Esophagus muscularis mucosa (tissue), 4 donors: ENCODE results near the gene UTF1. TPM values are rescaled to one million over a fixed set of nuclear protein-coding genes. Genes with fewer than 3 reads are reported as not detected.

Experiments
- DNase-seq: peaks from one replicate; pipeline ENCODE4 v3.0.0-alpha.2; 2017; ENCODE audit errors: extremely low spot score
- H3K27ac ChIP-seq, 4 donors: fragments of 200-600 bp; sonication (generic); replicated peaks in 1 of 4; 1 replicate in 3 of 4; 2 replicates in 1 of 4; pipeline ENCODE4 v1.5.1; 2016 to 2019; ENCODE audit warnings: mild to moderate bottlenecking in 1 of 4
- H3K27me3 ChIP-seq, 4 donors: fragments of 200-600 bp; sonication (generic); one replicate each; pipeline versions ENCODE4 v1.5.1 to v1.6.0; 2016 to 2019
- H3K36me3 ChIP-seq, 4 donors: fragments of 200-600 bp; sonication (generic); one replicate each; pipeline ENCODE4 v1.5.1; 2016 to 2019
- H3K4me1 ChIP-seq, 4 donors: fragments of 200-600 bp; sonication (generic); one replicate each; pipeline ENCODE4 v1.5.1; 2016 to 2019
- H3K4me3 ChIP-seq, 4 donors: fragments of 200-600 bp; sonication (generic); 1 replicate in 2 of 4; 2 replicates in 2 of 4; pipeline ENCODE4 v1.5.1; 2016 to 2019; ENCODE audit warnings: mild to moderate bottlenecking in 4 of 4, moderate library complexity in 1 of 4
- H3K9me3 ChIP-seq, 4 donors: fragments of 200-600 bp; sonication (generic); 1 replicate in 3 of 4; 2 replicates in 1 of 4; pipeline ENCODE4 v1.5.1; 2016 to 2019
- EP300 ChIP-seq: sonication (generic); formaldehyde crosslinking; IDR thresholded peaks from one replicate; pipeline ENCODE4 v1.6.1; 2017; ENCODE audit warnings: antibody characterized with exemption
- POLR2A ChIP-seq: fragments of 450-650 bp; IDR thresholded peaks from one replicate; pipeline ENCODE4 v1.6.1; 2017; ENCODE audit warnings: antibody characterized with exemption, moderate library complexity, mild to moderate bottlenecking, low read depth
- POLR2AphosphoS5 ChIP-seq, 2 donors: sonication (generic); formaldehyde crosslinking; IDR thresholded peaks; one replicate each; pipeline ENCODE4 v1.6.1; 2017; ENCODE audit warnings: antibody characterized with exemption in 2 of 2
- whole genome bisulfite sequencing: methylation state at CpG from one replicate; pipeline ENCODE4 v1.1.5; 2018; 5-methylcytosine and 5-hydroxymethylcytosine counted together
- intact Hi-C: fragments of 100-400 bp; cut with DNase I; formaldehyde crosslinking; loops from one replicate; pipeline ENCODE4 v1.15.1; 2023
- total RNA-seq, 4 donors: library from RNA; depleted of rRNA; stranded (reverse); fragments of >200 nt; gene quantifications; one replicate each; pipeline versions ENCODE4 v1.1.0 to v1.2.1, GENCODE V29; 2016
- TF ChIP-seq, protein P1 (sequence below), 3 experiments: fragments of 200-600 bp in 2 of 3; fragments of 450-650 bp in 1 of 3; sonication (generic) in 2 of 3; IDR thresholded peaks; one replicate each; pipeline ENCODE4 v1.5.1; 2017 to 2019; ENCODE audit warnings: antibody characterized with exemption in 3 of 3, mild to moderate bottlenecking in 2 of 3, moderate library complexity in 1 of 3

Gene UTF1
- total RNA-seq, 4 donors from 2014 or later: not detected

- Histone ChIP-seq H3K9me3 (no peaks in the 10 kb centered on the region), H3K27ac (no peak overlapping the region), H3K36me3 (peaks cover 50 to 74% (median 71%) of the 10 kb centered on the region in 4 donors), H3K4me1 (peaks cover 6 to 23% (median 18%) of the 10 kb centered on the region in 4 donors), H3K4me3 (no peak overlapping the region), H3K27me3 (peaks cover 0 to 24% (median 10%) of the 10 kb centered on the region in 4 donors)
- WGBS: 90% methylated on average over 9 of the region's 10 CpGs
- intact Hi-C loops: no loop called here
- DNase-seq: no peak
- TF ChIP-seq POLR2A: no peak
- TF ChIP-seq, protein P1, sequence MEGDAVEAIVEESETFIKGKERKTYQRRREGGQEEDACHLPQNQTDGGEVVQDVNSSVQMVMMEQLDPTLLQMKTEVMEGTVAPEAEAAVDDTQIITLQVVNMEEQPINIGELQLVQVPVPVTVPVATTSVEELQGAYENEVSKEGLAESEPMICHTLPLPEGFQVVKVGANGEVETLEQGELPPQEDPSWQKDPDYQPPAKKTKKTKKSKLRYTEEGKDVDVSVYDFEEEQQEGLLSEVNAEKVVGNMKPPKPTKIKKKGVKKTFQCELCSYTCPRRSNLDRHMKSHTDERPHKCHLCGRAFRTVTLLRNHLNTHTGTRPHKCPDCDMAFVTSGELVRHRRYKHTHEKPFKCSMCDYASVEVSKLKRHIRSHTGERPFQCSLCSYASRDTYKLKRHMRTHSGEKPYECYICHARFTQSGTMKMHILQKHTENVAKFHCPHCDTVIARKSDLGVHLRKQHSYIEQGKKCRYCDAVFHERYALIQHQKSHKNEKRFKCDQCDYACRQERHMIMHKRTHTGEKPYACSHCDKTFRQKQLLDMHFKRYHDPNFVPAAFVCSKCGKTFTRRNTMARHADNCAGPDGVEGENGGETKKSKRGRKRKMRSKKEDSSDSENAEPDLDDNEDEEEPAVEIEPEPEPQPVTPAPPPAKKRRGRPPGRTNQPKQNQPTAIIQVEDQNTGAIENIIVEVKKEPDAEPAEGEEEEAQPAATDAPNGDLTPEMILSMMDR (IDR thresholded peaks at IDR 0.05): no peak
- no peak for TF ChIP-seq POLR2AphosphoS5 (IDR thresholded peaks at IDR 0.05)
- TF ChIP-seq EP300: no peak
Observed at GRCh38 chr10:133280391-133281059, 50.5 kb downstream of the UTF1 start.

- TF ChIP-seq, protein P1 (IDR thresholded peaks at IDR 0.05): no peak
- no peak for TF ChIP-seq EP300
- TF ChIP-seq POLR2AphosphoS5 (IDR thresholded peaks at IDR 0.05): no peak
- TF ChIP-seq POLR2A: no peak
- peaks cover 6 to 22% (median 16%) of the 10 kb centered on the region in 4 donors for H3K4me1 ChIP-seq
- H3K27ac ChIP-seq: no peak overlapping the region
- peaks cover 56 to 80% (median 76%) of the 10 kb centered on the region in 4 donors for H3K36me3 ChIP-seq
- DNase-seq: no peak
- H3K4me3 ChIP-seq: no peak overlapping the region
- H3K27me3 ChIP-seq: peaks cover 0 to 18% (median 9%) of the 10 kb centered on the region in 4 donors
- intact Hi-C loops: no loop called here
- no peaks in the 10 kb centered on the region for H3K9me3 ChIP-seq
- WGBS: 97% methylated on average over 13 of the region's 15 CpGs
Observed at GRCh38 chr10:133281084-133281483, 51.1 kb downstream of the UTF1 start.

Other genes starting within 250 kb of the UTF1 start
- under 1 TPM in 2 of 4 donors, not detected in 2; under 0.01 to 0.06 TPM for gene ADGRA1, start 142.3 kb upstream of the UTF1 start, total RNA-seq
- 1 to 10 TPM in 2 of 4 donors, under 1 TPM in 2; 0.42 to 1.7 (median 0.95) TPM for gene KNDC1, start 70.0 kb upstream of the UTF1 start, total RNA-seq
- 1 to 10 TPM in 3 of 4 donors, under 1 TPM in 1; 0.46 to 2.5 (median 2.0) TPM for gene VENTX, start 7.6 kb downstream of the UTF1 start, total RNA-seq
- gene ADAM8, start 46.7 kb downstream of the UTF1 start, total RNA-seq: 1 to 10 TPM; 1.2 to 8.9 (median 2.3) TPM
- gene TUBGCP2, start 78.7 kb downstream of the UTF1 start, total RNA-seq: 10 to 100 TPM; 30.2 to 54.4 (median 39.0) TPM
- 10 to 100 TPM; 22.9 to 34.8 (median 33.0) TPM for gene ZNF511, start 78.7 kb downstream of the UTF1 start, total RNA-seq
- gene CALY, start 106.7 kb downstream of the UTF1 start, total RNA-seq: 1 to 10 TPM; 1.6 to 3.6 (median 2.3) TPM
- not detected for gene PRAP1, start 117.2 kb downstream of the UTF1 start, total RNA-seq
- gene FUOM, start 127.8 kb downstream of the UTF1 start, total RNA-seq: 10 to 100 TPM in 2 of 4 donors, 1 to 10 TPM in 2; 7.9 to 12.2 (median 10.5) TPM
- 10 to 100 TPM; 64.0 to 77.7 (median 73.2) TPM for gene ECHS1, start 143.1 kb downstream of the UTF1 start, total RNA-seq
- 10 to 100 TPM; 10.1 to 15.0 (median 14.3) TPM for gene PAOX, start 149.0 kb downstream of the UTF1 start, total RNA-seq
- 10 to 100 TPM; 12.6 to 23.6 (median 15.9) TPM for gene MTG1, start 163.9 kb downstream of the UTF1 start, total RNA-seq
- under 1 TPM in 2 of 4 donors, not detected in 2; 0.34 to 0.71 TPM for gene SPRN, start 194.4 kb downstream of the UTF1 start, total RNA-seq
- gene SCART1, start 223.7 kb downstream of the UTF1 start, total RNA-seq: 1 to 10 TPM in 3 of 4 donors, under 1 TPM in 1; 0.65 to 1.7 (median 1.4) TPM